NCI-H2107 treated with DMSO at 0.1 percent for 48 hours (cell line): ENCODE results near the gene ZNF613.
A peak's percentile ranks its signal among the peaks of the same experiment; 100 is the strongest.
"Not testable (repeated sequence)": the region's sequence is repeated elsewhere in the genome, so short reads cannot be mapped to it uniquely, and the experiment has no call there.

Experiments used
- DNase-seq: peaks from one replicate; lab custom pipeline; 2025; ENCODE audit not compliant: unreplicated experiment; lab: John Stamatoyannopoulos, UW

Gene ZNF613

DNA sequence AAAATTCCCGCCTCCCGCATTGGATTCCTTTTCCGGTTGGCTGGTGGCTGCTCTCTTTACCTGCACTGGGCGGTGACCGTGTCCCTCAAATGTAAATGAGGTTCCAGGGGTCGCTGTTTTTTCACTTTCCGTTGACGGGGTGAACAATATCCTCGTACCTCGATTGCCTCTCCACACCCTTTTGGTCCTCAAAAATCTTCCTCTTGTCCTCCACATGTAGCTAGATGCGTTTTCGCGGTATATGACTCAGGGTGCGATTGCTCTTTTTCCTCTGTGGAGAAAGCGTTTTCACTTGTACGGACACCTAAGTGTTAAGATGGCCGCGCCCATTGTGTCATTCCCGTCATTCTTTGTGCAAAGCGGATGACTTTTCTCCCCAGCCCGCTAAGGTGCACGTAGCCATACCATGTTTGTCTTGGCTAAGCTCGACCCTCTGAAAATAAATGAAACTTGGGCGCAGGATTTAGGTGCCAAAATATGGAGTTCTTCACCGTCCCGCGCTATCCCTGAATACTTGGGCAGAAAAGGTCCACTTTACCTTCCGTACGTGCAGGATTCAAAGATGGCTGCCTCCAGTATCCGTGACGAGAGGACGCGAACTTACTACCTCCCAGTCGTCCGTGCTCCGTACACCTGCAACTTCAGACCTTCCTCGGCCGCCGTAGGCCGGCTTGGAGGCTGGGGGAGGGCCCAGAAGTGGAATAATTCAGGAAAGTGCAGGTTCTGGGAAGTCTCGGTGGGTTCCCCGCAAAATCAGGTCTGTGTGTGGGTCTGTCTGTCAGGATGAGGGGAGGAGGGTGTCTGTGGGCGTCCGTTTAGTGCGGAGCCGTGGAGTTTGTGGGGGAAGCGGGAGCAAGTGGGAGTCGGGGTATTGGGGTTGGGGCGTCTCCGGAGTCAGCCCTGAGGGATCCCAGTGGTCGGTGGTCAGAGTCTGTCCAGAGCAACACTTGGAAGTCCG is at the start of gene ZNF613:
Gene ZNF613, plus strand, starts transcription at position 689 of the 958 bp plus-strand sequence. CDS start 8,749 bp downstream, outside the sequence.
- peak; percentile 85 for DNase-seq

DNA sequence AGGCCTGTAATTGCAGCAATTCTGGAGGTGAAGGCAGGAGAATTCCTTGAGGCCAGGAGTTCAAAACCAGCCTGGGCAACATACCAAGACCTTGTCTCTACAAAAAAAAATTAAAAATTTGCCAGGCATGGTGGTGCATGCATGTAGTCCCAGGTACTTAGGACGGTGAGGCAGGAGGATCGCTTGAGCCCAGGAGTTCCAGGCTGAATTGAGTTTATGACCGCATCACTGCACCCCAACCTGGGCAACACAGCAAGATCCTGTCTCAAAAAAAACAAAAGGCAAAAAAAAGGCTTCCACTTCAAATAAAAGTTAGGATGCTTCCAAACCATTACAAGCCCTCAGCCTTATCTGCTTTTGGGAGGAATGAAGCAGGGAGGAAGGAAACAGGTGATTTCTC is 44.8 kb upstream of the ZNF613 start:
- DNase-seq, result no peak

DNA sequence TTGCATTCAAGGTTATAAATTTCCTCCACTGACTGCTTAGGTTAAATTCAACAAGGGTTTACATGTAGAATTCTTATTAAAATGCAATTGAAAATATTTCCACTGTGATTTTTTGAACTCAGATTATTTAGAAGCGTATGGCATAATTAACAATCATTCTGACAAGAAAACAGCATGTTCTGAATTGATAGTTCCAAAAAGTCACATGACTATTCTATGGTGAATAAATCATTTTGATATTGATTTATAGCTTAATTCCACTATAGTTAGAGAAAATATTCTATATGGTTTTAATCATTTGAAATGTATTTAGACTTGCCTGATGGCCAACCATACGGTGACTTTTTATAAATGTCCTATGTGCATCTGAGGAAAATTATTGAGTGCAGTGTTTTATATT is 42.6 kb upstream of the ZNF613 start:
- no peak for DNase-seq

DNA sequence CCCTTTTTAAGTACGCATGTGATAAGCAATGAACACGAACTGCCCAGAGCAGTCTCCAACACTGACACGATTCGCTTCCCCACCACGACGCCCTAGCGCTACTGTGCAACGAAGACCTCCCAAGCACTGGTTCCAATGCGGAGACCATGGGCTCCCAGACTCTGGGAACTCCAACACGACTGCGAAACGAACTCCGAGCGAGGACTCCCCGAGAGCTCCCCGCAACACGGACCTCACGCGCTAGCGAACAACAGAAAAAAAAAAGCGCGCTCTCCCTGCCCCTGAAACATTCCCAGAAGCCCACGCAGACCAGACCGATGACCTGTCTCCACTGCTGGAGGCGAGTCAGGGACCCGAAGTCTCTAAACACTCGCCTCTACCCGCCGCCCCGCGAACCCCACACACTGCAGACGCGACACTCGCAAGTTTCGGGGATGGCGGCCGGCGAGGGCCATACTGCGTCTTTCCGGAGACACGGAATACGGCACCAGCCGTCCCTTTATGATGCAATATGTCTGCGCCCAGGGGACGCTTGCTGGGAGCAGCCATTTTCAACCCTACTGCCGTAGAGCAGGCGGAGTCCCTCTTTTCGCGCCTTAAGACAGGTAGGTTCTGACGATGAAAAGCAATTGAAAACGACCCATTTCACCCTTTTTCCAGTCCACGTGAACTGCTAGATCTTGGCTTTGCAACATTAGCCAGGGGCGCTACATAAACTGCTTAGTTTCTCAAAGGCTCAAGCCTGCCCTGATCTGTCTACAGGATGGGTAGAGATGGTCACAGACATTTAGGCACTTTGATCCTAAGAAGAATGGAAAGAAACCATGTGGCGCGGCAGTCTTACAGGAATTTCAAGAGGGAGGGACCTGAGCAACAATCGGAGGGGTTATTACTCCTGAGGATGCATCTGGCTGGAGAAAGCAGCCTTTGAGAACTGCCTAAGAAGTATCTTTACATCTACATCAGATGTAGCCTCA is 39.5 kb upstream of the ZNF613 start, which contains the start of gene ZNF577:
Gene ZNF577, minus strand, starts transcription at position 430 of the 977 bp plus-strand sequence. CDS start 7,569 bp downstream, outside the sequence.
- no peak for DNase-seq

DNA sequence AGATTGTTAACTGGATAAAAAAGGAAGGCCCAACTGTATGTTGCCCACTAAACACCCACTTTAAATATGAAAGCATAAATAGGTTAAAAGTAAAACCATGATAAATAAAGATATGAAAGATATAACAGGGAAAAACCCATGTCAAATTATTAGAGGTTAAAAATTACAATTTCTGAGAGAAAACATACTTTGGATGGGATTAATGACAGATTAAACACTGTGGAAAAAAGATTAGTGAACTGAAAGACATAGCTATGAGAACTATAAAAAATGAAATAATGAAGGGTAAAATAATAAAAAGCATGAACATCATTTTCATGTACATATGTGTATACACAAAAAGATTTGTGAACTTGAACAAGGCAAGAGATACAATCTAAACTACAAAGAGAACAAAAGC is 37.3 kb upstream of the ZNF613 start:
- no peak for DNase-seq

DNA sequence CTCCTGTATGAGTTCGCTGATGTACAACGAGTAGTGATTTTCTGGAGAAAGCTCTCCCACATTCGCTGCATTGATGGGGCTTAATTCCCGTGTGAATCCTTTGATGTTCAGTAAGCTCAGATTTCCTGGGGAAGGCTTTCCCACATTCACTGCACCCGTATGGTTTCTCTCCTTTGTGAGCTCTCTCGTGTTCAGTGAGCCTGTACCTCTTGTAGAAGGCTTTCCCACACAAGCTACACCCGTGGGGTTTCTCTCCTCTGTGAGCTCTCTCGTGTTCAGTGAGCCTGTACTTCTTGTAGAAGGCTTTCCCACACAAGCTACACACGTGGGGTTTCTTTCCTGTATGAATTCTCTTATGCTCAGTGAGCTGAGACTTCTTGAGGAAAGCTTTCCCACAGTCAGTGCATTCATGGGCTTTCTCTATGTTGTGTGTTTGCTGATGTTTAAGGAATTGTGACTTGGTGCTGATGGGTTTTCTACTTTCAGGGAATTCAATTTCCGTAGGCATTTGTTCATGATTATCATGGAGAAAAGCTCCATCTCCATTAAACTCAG is 36.0 kb upstream of the ZNF613 start:
- no peak for DNase-seq

DNA sequence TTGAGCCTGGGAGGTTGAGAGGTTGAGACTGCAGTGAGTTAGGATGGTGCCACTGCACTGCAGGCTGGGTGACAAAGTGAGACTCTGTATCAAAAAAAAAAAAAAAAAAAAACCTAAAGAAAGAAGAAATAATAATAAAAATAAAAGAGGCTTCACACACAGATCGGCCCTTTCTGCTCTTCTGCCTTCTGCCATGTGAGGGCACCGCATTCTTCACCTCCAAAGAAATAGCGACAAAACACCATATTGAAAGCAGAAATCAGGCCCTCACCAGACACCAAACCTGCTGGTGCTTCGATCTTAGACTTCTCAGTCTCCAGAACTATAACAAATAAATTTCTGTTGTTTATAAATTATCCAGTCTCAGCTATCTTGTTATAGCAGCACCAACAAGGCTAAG is 25.4 kb upstream of the ZNF613 start:
- DNase-seq, result no peak

DNA sequence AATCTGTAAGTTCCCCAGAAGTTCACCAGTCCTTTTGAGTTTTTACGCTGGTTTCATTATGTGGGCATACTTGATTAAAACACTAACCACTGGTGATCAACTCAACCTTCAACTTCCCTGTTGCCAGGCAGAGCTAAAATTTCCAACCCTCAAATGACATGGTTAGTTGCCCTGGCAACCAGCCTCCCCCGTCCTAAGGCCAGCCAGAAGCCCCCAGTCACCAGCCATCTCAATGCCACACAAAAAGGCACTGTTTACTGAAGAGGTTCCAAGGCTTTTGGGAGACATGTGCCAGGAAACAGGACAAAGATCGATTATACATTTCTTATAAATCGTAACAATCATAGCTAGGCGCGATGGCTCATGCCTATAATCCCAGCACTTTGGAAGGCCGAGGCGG is 24.1 kb upstream of the ZNF613 start:
- no peak for DNase-seq

DNA sequence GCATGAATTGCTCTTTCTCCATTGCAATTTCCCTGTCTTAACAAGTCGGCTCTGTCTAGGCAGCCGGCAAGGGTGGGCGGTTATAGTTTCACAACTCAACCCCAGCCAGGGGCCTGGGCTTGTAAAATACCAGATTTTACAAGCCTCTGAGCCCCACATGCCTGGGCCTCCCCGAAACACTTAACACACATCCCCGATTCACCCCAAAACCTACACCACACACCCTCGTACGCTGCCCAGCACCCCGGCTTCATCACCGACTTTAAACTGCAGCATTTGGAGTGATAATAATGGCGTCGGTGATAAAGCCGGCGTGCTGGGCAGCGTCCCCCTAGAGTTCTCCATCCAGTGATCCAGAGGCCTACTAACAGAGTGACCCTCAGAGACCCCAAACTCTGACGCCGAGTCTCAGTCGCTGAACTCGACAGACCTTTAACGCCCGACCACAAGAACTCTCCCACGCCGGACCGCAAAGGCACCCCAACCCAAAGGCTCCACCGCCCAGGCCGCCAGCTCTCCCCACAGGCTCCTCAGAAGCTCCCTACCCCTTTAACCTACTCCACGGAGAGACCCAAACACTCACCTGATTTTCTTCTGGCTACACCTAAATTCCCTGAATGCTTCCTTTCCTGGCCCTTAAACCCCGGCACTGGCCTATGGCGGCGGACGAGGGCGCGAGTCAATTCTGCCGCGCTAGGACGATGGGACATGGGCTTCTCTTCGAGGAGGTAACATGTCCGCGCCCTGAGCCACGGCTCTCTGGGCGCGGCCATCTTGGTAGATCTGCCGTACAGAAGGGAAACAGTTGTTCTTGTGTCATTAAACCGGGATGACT is 22.7 kb upstream of the ZNF613 start, which contains the start of gene ZNF649:
Gene ZNF649, minus strand, starts transcription at position 687 of the 835 bp plus-strand sequence. CDS start 4,910 bp downstream, outside the sequence.
- DNase-seq, result peak; percentile 24

DNA sequence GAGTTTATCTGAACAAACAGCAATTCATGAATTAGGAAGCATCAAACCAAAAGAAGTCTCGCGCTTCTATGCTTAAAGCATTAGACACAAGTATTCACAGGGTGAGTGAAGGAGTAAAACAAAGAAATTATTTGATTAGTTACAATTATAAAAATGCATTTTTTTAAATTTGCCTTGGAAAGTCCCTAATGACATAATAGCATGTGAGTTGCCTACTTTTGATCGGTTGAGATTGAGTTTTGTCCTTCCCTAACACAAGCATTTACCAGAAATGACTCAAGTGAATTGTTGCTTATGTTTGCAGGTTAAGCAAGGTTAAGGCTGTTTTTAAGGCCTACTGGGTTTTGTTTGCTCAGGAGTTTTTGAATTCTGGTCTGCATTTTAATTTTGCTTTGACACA is 22.1 kb upstream of the ZNF613 start:
- no peak for DNase-seq

DNA sequence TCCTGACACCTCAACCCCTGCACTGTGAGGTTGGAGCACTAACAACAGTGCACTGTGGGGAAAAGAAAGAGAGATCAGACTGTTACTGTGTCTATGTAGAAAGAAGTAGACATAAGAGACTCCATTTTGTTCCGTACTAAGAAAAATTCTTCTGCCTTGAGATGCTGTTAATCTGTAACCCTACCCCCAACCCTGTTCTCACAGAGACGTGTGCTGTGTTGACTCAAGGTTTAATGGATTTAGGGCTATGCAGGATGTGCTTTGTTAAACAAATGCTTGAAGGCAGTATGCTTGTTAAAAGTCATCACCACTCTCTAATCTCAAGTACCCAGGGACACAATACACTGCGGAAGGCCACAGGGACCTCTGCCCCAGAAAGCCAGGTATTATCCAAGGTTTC is 21.6 kb upstream of the ZNF613 start:
- DNase-seq, result not testable (repeated sequence)

DNA sequence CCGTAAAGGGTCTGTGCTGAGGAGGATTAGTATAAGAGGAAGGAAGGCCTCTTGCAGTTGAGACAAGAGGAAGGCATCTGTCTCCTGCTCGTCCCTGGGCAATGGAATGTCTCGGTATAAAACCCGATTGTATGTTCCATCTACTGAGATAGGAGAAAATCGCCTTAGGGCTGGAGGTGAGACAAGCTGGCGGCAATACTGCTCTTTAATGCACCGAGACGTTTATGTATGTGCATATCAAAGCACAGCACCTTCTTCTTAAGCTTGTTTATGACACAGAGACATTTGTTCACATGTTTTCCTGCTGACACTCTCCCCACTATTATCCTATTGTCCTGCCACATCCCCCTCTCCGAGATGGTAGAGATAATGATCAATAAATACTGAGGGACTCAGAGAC is 21.2 kb upstream of the ZNF613 start:
- not testable (repeated sequence) for DNase-seq

DNA sequence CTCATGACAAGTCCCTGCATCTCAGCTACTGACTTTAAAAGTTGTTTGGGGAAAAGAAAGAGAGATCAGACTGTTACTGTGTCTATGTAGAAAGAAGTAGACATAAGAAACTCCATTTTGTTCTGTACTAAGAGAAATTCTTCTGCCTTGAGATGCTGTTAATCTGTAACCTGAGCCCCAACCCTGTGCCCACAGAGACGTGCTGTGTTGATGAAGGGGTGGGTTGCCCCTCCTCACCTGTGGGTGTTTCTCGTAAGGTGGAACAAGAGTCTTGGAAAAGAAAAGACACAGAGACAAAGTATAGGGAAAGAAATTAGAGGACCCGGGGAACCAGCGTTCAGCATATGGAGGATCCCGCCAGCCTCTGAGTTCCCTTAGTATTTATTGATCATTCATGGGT is 19.3 kb upstream of the ZNF613 start:
- DNase-seq, result not testable (repeated sequence)

DNA sequence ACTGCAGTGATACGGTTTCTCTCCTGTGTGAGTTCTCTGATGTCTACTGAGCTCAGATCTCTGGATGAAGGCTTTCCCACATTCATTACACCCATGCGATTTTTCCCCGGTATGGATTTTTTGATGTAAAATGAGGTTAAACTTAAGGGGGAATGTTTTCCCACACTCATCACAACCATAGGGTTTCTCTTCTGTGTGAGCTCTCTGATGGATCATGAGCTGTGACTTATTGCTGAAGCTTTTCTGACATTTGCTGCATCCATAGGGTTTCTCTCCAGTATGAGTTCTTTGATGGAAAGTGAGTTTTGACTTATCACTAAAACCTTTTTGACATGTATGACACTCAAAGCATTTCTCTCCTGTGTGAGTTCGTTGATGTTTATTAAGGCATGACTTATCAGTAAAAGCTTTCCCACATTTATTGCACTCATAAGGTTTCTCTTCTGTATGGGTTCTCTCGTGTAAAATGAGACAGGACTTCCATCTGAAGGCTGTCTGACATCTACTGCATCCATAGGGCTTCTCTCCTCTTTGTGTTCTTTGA is 11.9 kb upstream of the ZNF613 start:
- DNase-seq, result no peak

DNA sequence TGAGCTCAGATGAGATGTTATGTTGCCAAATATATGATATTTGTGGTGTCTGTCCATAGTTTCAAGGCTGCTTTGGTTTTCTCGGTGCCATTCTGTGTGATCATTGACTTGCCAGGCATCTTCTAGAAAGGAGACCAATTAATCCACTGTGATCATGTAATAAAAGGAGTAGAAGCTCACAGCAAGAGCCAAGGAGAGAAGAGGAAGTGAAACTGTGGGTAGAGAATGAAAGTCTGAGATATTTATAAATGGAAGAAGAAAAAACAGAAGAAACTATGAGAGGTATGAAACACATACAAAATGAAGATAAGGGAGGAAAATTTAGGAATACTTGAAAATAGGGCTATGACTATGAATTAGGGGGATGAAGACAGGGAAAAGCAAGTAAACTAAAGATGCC is 11.1 kb upstream of the ZNF613 start:
- no peak for DNase-seq

DNA sequence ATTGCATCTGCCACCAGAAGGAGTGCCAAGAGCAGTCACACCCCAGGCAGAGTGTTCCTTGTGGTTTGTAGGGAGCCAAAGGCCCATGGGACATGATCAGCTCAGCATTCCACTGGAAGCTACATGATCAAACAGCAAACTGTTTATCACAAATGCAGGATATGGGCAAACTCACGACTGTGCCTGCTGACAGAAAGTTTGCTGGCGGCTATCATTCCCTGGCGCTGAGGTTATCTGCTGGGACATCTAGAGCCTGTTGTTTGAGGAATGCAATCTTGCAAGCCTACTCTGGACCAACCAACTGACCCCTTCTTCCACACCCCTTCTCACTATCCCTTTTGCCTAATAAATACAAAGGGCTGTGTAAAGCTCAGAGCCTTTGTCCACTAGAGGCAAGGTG is 7.7 kb upstream of the ZNF613 start:
- no peak for DNase-seq

DNA sequence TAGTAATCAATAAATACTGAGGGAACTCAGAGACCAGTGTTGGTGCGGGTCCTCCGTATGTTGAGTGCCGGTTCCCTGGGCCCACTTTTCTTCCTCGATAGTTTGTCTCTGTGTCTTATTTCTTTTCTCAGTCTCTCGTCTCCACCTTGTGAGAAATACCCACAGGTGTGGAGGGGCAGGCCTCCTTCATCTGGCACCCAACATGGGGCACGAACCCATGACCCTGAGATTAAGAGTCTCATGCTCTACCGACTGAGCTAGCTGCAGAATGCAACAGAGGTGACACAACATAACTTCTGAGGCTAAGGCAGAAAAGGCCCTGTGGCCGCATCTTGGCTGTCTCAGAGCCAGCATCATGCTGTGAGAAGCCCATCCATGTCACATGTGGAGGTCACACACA is 5.3 kb upstream of the ZNF613 start:
- no peak for DNase-seq

DNA sequence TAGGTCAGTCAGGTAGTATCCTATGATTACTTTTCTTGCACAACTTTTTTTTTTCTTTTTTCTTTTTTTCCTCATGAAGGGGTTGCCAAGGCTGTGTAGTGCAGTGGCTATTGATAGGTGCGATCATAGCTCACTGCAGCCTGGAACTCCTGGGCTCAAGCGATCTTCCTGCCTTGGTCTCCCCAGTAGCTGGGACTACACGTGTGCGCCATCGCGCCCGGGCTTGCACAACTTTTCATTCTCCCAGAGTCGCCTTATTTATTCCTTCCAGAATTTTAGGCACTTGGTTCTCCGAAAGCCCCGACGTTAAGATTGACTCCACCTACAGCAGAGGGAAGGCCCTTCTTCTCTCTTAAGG is 867 bp upstream of the ZNF613 start:
- DNase-seq, result no peak

DNA sequence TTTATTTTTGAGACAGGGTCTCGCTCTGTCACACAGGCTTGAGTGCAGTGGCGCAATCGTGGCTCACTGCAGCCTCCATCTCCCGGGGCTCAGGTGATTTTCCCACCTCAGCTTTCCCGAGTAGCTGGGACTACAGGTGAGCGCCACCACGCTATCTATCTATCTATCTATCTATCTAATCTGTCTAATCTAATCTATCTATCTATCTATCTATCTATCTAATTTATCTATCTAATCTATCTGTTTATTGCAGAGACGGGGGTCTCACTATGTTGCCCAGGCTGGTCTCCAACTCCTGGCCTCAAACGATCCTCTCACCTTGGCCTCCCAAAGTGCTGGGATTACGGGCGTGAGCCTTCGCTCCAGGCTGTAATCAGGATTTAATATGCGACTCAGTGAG is 587 bp downstream of the ZNF613 start:
- no peak for DNase-seq

DNA sequence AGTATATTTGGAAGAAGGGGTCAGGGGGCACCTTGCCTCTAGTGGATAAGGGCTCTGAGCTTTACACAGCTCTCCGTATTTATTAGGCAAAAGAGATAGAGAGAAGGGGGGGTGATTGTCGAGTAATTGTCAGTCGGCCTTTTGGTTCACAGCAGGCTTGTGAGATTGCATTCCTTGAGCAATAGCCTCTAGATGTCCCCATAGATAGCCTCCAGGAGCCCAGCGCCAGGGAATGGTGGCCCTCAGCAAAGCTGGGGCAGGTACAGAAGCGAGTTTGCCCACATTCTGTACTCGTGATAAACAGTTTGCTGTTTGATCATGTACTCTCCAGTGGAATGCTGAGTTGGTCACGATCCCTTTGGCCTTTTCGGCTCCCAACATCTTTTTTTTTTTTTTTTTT is 4.6 kb downstream of the ZNF613 start:
- DNase-seq, result no peak
